Keratinocyte (primary cell): ENCODE results near the gene ANAPC15. TPM values are rescaled to one million over a fixed set of nuclear protein-coding genes. Genes with fewer than 3 reads are reported as not detected.

Experiments
- DNase-seq: peaks from one replicate; pipeline ENCODE4 v3.0.0-alpha.2; 2011; ENCODE audit warnings: low read depth, missing footprints, low spot score
- FAIRE-seq: peaks from 2 replicates; lab custom pipeline; 2011; peaks lifted over from hg19 to GRCh38; lab: Jason Lieb, UNC
- H2AFZ ChIP-seq: 2 replicates; pipeline ENCODE4 v1.6.0; 2012; ENCODE audit warnings: low read length, control low read depth, inconsistent platforms; ENCODE audit not compliant: control insufficient read depth
- H3K27ac ChIP-seq: 2 replicates; pipeline ENCODE4 v1.5.1; 2011; ENCODE audit warnings: low read length; ENCODE audit not compliant: control insufficient read depth, insufficient read depth
- H3K27me3 ChIP-seq: 3 replicates; pipeline ENCODE4 v1.6.0; 2011; ENCODE audit warnings: low read length; ENCODE audit not compliant: control insufficient read depth, insufficient read depth; ENCODE audit errors: extremely low read depth
- H3K36me3 ChIP-seq, 2 experiments: 2 replicates in 1 of 2; 3 replicates in 1 of 2; pipeline ENCODE4 v1.5.1; 2011; ENCODE audit warnings: low read length in 2 of 2, mild to moderate bottlenecking in 1 of 2; ENCODE audit not compliant: control insufficient read depth in 2 of 2, insufficient read depth in 2 of 2; ENCODE audit errors: extremely low read depth in 1 of 2
- H3K4me1 ChIP-seq: 3 replicates; pipeline ENCODE4 v1.5.1; 2011; ENCODE audit warnings: low read length; ENCODE audit not compliant: control insufficient read depth, insufficient read depth; ENCODE audit errors: extremely low read depth
- H3K4me2 ChIP-seq: 3 replicates; pipeline ENCODE4 v1.6.0; 2011; ENCODE audit warnings: low read depth, low read length; ENCODE audit not compliant: control insufficient read depth, insufficient read depth; ENCODE audit errors: extremely low read depth
- H3K4me3 ChIP-seq, 3 experiments: fragments of 200-600 bp in 1 of 3; sonication (generic) in 1 of 3; 2 replicates in 2 of 3; 3 replicates in 1 of 3; pipeline ENCODE4 v1.5.1; 2011 to 2016; ENCODE audit warnings: low read length in 3 of 3, mild to moderate bottlenecking in 3 of 3, control low read depth in 2 of 3, inconsistent platforms in 1 of 3, low read depth in 1 of 3, mixed read lengths in 1 of 3, mixed run types in 1 of 3, moderate library complexity in 1 of 3; ENCODE audit not compliant: control insufficient read depth in 2 of 3, insufficient read depth in 2 of 3; ENCODE audit errors: extremely low read depth in 1 of 3
- H3K79me2 ChIP-seq: 2 replicates; pipeline ENCODE4 v1.6.0; 2012; ENCODE audit warnings: low read length; ENCODE audit not compliant: control insufficient read depth, insufficient read depth
- H3K9ac ChIP-seq: 3 replicates; pipeline ENCODE4 v1.6.0; 2011; ENCODE audit warnings: low read length; ENCODE audit not compliant: control insufficient read depth, insufficient read depth; ENCODE audit errors: extremely low read depth
- H3K9me1 ChIP-seq: 3 replicates; pipeline ENCODE4 v1.6.0; 2011; ENCODE audit warnings: low read length; ENCODE audit not compliant: control insufficient read depth, insufficient read depth; ENCODE audit errors: extremely low read depth
- H3K9me3 ChIP-seq: 2 replicates; pipeline ENCODE4 v1.5.1; 2012; ENCODE audit warnings: low read depth, low read length; ENCODE audit not compliant: control insufficient read depth
- H4K20me1 ChIP-seq: 3 replicates; pipeline ENCODE4 v1.6.0; 2011; ENCODE audit warnings: low read length; ENCODE audit not compliant: control insufficient read depth, insufficient read depth; ENCODE audit errors: extremely low read depth
- EZH2 ChIP-seq: IDR thresholded peaks from one replicate; pipeline ENCODE4 v1.6.1; 2012; ENCODE audit warnings: inconsistent platforms, mild to moderate bottlenecking, low read length, moderate library complexity
- dilution Hi-C: fragments of 300-500 bp; cut with MboI; formaldehyde crosslinking; loops from one replicate; pipeline ENCODE4 v1.7.0; 2020; ENCODE audit warnings: low sequenced_read_pairs; ENCODE audit not compliant: extremely low pct_ligation_motif_present
- polyA plus RNA-seq, 5 experiments: library from polyadenylated mRNA; depleted of rRNA in 3 of 5; stranded (reverse) in 3 of 5; stranded (forward) in 1 of 5; unstranded in 1 of 5; fragments of >200 nt; gene quantifications; 1 replicate in 1 of 5; 2 replicates in 3 of 5; 3 replicates in 1 of 5; pipeline versions ENCODE4 v1.2.1 to v1.2.3, GENCODE V29; 2011 to 2012; ENCODE audit warnings: missing spikeins in 2 of 5, low read depth in 1 of 5, low replicate concordance in 1 of 5
- TF ChIP-seq, protein P1 (sequence below), 3 experiments: IDR thresholded peaks in 1 of 3; conservative IDR thresholded peaks in 1 of 3; optimal IDR thresholded peaks in 1 of 3; 2 replicates in 2 of 3; 3 replicates in 1 of 3; pipeline versions ENCODE3 to v1.5.1; 2011; ENCODE audit warnings: low read length in 3 of 3, mild to moderate bottlenecking in 3 of 3, moderate library complexity in 2 of 3, control low read depth in 1 of 3, inconsistent platforms in 1 of 3; ENCODE audit not compliant: insufficient read depth in 2 of 3; ENCODE audit errors: extremely low read depth in 1 of 3

The ANAPC15 gene
- polyA plus RNA-seq, 1 donor (not counting 4 experiments of a cell fraction or from before 2014, with no cell fraction given), result 70.9 TPM

- Histone ChIP-seq H3K9ac (no peak overlapping the region), H2AFZ (no peak overlapping the region), H3K4me1 (peaks cover 6% of the 10 kb centered on the region), H3K4me3 (no peak overlapping the region), H3K36me3 (no peaks in the 10 kb centered on the region), H3K79me2 (no peaks in the 10 kb centered on the region), H3K9me1 (no peaks in the 10 kb centered on the region), H3K4me2 (no peak overlapping the region), H4K20me1 (no peaks in the 10 kb centered on the region), H3K27me3 (no peaks in the 10 kb centered on the region), H3K27ac (no peak overlapping the region), H3K9me3 (no peaks in the 10 kb centered on the region)
- no peak for FAIRE-seq
- TF ChIP-seq EZH2, result no peak
- TF ChIP-seq, protein P1, sequence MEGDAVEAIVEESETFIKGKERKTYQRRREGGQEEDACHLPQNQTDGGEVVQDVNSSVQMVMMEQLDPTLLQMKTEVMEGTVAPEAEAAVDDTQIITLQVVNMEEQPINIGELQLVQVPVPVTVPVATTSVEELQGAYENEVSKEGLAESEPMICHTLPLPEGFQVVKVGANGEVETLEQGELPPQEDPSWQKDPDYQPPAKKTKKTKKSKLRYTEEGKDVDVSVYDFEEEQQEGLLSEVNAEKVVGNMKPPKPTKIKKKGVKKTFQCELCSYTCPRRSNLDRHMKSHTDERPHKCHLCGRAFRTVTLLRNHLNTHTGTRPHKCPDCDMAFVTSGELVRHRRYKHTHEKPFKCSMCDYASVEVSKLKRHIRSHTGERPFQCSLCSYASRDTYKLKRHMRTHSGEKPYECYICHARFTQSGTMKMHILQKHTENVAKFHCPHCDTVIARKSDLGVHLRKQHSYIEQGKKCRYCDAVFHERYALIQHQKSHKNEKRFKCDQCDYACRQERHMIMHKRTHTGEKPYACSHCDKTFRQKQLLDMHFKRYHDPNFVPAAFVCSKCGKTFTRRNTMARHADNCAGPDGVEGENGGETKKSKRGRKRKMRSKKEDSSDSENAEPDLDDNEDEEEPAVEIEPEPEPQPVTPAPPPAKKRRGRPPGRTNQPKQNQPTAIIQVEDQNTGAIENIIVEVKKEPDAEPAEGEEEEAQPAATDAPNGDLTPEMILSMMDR (optimal IDR thresholded peaks at IDR 0.05 in 1 of 3, IDR thresholded peaks at IDR 0.05 in 1 of 3, conservative IDR thresholded peaks at IDR 0.05 in 1 of 3; ENCODE audit: extremely low read depth in 1 of 3, insufficient read depth in 2 of 3, low read length in 3 of 3), result no peak
- no peak for DNase-seq
- dilution Hi-C loops, result no loop called here
These were observed 44.6 kb upstream of the ANAPC15 start for GRCh38 chr11:72157131-72157530.

DNA sequence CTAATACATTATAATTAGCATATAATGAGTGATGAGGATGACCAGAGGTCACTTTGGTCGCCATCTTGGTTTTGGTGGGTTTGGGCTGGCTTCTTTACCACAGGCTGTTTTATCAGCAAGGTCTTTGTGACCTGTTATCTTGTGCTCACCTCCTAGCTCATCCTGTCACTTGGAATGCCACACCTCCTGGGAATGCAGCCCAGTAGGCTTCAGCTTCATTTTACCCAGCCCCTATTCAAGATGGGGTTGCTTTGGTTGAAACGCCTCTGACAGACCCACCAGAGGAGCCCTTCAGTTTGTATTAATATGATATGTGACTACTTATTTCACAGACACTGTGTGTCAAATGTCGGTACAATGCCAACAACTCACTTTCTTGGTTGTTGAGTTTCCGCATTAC, 43.3 kb upstream of the ANAPC15 start:
- Histone ChIP-seq H3K9me3 (no peaks in the 10 kb centered on the region), H3K27ac (no peak overlapping the region), H3K27me3 (no peaks in the 10 kb centered on the region), H3K4me2 (no peak overlapping the region), H3K79me2 (peaks cover 12% of the 10 kb centered on the region), H4K20me1 (no peaks in the 10 kb centered on the region), H3K36me3 (no peaks in the 10 kb centered on the region), H3K9ac (no peak overlapping the region), H2AFZ (no peak overlapping the region), H3K9me1 (no peaks in the 10 kb centered on the region), H3K4me1 (peaks cover 7% of the 10 kb centered on the region), H3K4me3 (no peak overlapping the region)
- dilution Hi-C loops, result no loop called here
- FAIRE-seq (no peak), DNase-seq (no peak)
- TF ChIP-seq EZH2, result no peak
- TF ChIP-seq, protein P1 (optimal IDR thresholded peaks at IDR 0.05 in 1 of 3, IDR thresholded peaks at IDR 0.05 in 1 of 3, conservative IDR thresholded peaks at IDR 0.05 in 1 of 3; ENCODE audit: extremely low read depth in 1 of 3, insufficient read depth in 2 of 3, low read length in 3 of 3), result no peak
